Astrocyte of the spinal cord (primary cell): Measurements from ENCODE around the gene SCAMP1.

Experiments used
- DNase-seq: peaks from one replicate; pipeline ENCODE4 v3.0.0; 2011; ENCODE audit warnings: low read depth, low spot score
- H3K4me3 ChIP-seq: 2 replicates; pipeline ENCODE4 v1.5.1; 2011; ENCODE audit warnings: low read depth, mild to moderate bottlenecking, low read length, moderate library complexity
- in situ Hi-C: cut with HindIII; loops from 2 replicates; pipeline ENCODE4 v1.10.0; 2017; ENCODE audit warnings: low sequenced_read_pairs
- TF ChIP-seq, protein P1 (sequence below): IDR thresholded peaks from 2 replicates; pipeline ENCODE4 v1.5.1; 2012; ENCODE audit warnings: low read depth, mild to moderate bottlenecking, low read length, inconsistent platforms

SCAMP1 gene

DNA sequence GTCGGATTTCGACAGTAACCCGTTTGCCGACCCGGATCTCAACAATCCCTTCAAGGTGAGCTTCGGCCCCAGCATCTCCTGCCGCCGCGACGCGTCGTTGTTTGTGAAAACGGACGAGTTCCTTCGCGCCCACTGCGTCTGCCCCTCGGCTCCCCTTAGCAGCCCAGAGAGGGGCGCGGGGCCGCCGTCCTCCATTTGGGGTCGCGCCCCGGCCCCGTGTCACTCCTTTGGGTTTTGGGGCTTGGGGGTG is 182 bp downstream of the SCAMP1 start:
- DNase-seq, result no peak
- in situ Hi-C loops, result no loop called here
- peak overlapping the region; percentile 96 for H3K4me3 ChIP-seq
- TF ChIP-seq, protein P1, sequence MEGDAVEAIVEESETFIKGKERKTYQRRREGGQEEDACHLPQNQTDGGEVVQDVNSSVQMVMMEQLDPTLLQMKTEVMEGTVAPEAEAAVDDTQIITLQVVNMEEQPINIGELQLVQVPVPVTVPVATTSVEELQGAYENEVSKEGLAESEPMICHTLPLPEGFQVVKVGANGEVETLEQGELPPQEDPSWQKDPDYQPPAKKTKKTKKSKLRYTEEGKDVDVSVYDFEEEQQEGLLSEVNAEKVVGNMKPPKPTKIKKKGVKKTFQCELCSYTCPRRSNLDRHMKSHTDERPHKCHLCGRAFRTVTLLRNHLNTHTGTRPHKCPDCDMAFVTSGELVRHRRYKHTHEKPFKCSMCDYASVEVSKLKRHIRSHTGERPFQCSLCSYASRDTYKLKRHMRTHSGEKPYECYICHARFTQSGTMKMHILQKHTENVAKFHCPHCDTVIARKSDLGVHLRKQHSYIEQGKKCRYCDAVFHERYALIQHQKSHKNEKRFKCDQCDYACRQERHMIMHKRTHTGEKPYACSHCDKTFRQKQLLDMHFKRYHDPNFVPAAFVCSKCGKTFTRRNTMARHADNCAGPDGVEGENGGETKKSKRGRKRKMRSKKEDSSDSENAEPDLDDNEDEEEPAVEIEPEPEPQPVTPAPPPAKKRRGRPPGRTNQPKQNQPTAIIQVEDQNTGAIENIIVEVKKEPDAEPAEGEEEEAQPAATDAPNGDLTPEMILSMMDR, result no peak

DNA sequence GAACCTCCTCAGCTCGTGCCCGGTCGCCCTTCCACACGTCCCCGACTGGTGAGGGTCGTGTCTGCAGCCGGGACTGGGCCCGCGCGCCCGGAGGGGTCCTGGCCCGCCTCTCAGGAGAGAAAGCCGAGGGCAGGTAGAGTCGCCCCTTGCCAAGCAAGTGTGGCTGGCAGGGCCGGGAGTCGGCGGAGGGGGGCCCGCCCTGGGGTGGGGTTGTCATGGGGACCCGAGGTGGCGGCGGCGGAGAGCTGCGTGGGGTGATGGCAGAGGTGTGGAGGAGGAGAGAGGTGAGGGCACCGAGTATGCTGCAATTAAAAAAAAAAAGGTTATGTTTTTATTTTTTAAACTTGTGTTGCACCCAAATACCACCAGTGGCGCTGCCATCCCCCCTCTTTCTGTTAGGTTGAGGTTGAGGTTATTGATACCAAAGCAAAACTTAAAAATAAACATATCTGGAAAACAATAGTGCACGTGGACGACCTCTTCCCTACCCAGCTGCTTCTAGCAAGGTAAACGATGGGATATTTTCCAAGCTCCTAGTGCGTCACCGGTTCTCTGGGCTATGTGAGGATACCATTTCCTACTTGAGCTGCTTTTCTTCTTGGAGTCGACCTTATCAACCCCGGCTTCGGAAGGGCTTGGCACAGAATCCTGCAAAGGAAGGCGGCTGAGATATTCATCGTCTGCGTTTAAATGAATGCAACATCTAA is 660 bp downstream of the SCAMP1 start:
- TF ChIP-seq, protein P1, result peak; percentile 31
- in situ Hi-C loops, result no loop called here
- peak overlapping the region; percentile 96 for H3K4me3 ChIP-seq
- DNase-seq, result peak; percentile 64

DNA sequence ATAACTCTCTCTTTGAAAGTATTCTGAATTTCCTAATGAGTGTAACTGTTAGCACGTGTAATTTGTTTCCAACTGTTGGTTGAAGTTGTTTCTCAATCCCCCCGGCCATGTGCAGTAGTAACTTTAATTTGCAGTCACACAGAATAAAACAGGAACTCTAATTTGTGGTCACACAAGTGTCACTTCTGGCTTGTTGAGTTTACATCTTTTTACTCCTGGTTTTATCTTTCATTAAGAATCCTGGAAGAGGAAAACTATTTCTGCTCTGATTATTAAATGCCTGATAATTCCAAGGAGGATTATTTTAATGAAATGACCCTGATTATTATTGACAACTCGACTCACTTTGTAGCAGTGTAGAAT is 1.2 kb downstream of the SCAMP1 start:
- in situ Hi-C loops, result no loop called here
- TF ChIP-seq, protein P1, result no peak
- no peak for DNase-seq

DNA sequence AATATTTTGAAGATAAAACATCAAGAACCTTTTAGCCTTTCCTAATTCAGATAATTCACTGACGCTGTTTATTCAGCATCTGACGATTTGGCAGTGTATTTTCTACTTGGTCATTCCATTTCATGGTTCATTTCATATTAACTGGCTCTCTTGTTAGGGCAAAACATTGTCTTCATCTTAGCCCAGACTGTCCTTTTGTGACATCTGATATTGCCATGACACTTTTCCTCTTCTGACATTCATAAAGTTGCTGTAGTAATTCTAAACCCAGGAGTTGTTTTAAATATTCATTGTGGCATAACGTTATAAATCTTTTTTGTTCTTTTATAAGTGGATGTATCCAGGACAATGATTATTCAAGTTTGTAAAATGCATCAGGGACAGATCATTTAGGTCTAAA is 1.8 kb downstream of the SCAMP1 start:
- no peak for DNase-seq
- H3K4me3 ChIP-seq, result no peak overlapping the region
- TF ChIP-seq, protein P1, result no peak
- in situ Hi-C loops, result no loop called here

More for the DNA sequence above, 1.2 kb downstream of the SCAMP1 start:
- peak overlapping the region; percentile 96 for H3K4me3 ChIP-seq

DNA sequence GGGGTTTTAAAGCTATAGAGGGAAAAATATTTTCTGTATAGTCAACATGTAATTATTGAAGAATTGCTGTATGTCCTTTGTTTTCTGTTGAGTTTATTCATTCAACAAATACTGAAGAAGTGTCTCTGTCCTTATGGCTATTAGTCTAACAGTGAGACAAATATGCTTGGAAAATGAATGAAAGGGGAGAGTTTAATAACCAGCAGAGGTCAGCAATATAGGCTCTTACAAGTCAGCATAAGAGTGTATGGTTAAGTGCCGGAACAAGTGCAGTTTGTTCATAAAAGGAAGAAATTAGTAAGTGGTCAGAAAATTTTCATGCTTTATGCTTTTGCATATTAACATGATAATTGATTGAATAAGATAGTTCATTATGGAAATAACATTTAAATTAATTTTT is 3.6 kb downstream of the SCAMP1 start:
- DNase-seq, result no peak
- TF ChIP-seq, protein P1, result no peak
- no peak overlapping the region for H3K4me3 ChIP-seq
- in situ Hi-C loops, result no loop called here

DNA sequence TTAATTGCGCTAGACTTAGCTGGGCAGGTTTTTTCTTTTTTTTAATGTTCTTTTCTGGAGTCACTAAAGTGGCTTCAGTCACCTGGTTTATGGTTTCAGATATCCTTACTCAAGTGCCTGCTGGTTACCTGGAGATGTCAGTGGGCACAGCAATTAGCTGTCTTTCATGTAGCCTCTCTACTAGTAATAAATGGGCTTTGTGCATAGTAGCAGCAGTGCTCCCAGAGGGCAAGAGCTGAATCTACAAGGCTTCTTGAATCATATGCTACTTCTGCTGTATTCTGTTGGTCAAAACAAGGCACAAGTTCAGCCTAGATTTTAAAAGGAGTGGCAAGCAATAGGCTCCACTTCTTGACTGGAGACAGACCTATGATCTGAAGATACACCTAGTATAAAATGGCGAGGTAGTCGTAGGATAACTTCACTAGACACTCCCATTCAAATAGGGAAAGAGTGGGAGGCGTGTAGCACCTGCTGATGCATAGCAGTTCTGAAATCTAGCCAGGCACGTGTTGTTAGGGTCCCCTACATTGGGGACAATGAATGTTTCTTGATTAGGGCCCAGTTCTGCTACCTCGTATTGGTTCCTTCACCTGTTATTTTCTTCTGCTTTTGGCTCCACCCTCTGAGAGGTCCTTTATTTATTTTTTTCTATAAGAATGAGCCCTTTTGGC is 7.0 kb downstream of the SCAMP1 start:
- in situ Hi-C loops, result no loop called here
- TF ChIP-seq, protein P1, result no peak
- no peak for DNase-seq
- no peak overlapping the region for H3K4me3 ChIP-seq

DNA sequence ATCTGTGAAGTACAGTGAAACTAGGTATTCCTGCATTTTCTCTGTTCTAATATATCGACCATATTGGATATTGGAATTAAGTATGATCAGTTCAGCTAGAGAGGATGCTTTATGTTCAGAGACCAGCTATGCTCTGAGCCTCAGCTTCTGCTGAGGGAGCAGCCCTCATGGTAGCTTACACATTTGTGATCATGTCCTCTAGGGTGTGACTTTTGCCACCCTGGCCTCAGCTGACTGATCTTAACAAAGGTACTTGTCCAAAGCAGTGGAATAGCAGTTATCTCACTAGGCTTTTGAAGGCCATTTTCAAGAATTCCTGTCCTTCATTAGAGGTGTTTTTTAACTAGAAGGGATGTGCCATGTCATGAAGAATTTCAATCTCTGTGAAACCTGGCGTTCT is 9.3 kb downstream of the SCAMP1 start:
- TF ChIP-seq, protein P1, result no peak
- in situ Hi-C loops, result no loop called here
- H3K4me3 ChIP-seq, result no peak overlapping the region
- no peak for DNase-seq
